Right atrium auricular region (tissue), 2 donors: ENCODE results near the gene NLGN4Y. TPM values are rescaled to one million over a fixed set of nuclear protein-coding genes. Genes with fewer than 3 reads are reported as not detected.

Source experiments
- DNase-seq: peaks from one replicate; pipeline ENCODE4 v3.0.0-alpha.2; 2019; ENCODE audit warnings: low spot score
- H3K27ac ChIP-seq, 2 donors: fragments of 200-600 bp; sonication (generic); 1 replicate in 1 of 2; 2 replicates in 1 of 2; pipeline ENCODE4 v1.5.1; 2016 to 2019
- H3K27me3 ChIP-seq, 2 donors: fragments of 200-600 bp; sonication (generic); one replicate each; pipeline versions ENCODE4 v1.5.1 to v1.6.0; 2017 to 2019
- H3K36me3 ChIP-seq: fragments of 200-600 bp; sonication (generic); one replicate; pipeline ENCODE4 v1.5.1; 2016
- H3K4me1 ChIP-seq, 2 donors: fragments of 200-600 bp; sonication (generic); one replicate each; pipeline versions ENCODE4 v1.5.1 to v1.6.0; 2017 to 2019
- H3K4me3 ChIP-seq, 2 donors: fragments of 200-600 bp; sonication (generic); 1 replicate in 1 of 2; 2 replicates in 1 of 2; pipeline ENCODE4 v1.5.1; 2017 to 2019; ENCODE audit warnings: mild to moderate bottlenecking in 1 of 2, moderate library complexity in 1 of 2
- H3K9me3 ChIP-seq, 2 donors: fragments of 200-600 bp; sonication (generic); one replicate each; pipeline ENCODE4 v1.5.1; 2019
- CTCF ChIP-seq, 2 donors: fragments of 200-600 bp; sonication (generic); IDR thresholded peaks; one replicate each; pipeline ENCODE4 v1.5.1; 2019; ENCODE audit warnings: antibody characterized with exemption in 2 of 2
- total RNA-seq, 2 donors: library from RNA; depleted of rRNA; stranded (reverse); fragments of >200 nt; gene quantifications; one replicate each; pipeline ENCODE4 v1.1.0, GENCODE V29; 2016

Gene NLGN4Y
- total RNA-seq, 2 donors from 2014 or later: 0.07 TPM; not detected in 1

DNA sequence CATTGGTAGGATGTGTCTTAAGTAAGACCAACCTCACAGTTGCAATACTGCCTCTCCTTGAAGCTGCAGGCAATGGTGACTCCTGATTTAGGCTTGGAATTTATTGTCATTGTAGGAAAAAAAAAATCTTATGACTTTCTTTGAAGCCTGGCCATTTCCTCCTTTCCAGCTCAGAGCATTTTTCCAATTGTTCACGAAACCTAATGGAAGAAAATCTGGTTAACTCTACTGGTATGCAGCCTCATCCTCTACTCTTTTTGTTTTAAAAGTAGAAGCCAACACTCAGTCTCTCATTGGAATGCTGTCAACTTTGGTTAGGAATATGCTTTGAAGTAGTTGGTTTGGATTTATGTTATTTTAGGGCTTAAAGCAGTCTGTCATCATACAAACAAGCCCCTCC lies 298.6 kb downstream of the NLGN4Y start:
- Histone ChIP-seq H3K9me3 (no peaks in the 10 kb centered on the region), H3K27me3 (no peaks in the 10 kb centered on the region), H3K4me3 (no peak overlapping the region), H3K4me1 (no peaks in the 10 kb centered on the region), H3K27ac (no peak overlapping the region), H3K36me3 (no peaks in the 10 kb centered on the region)
- no peak for TF ChIP-seq CTCF (IDR thresholded peaks at IDR 0.05)
- DNase-seq: no peak

DNA sequence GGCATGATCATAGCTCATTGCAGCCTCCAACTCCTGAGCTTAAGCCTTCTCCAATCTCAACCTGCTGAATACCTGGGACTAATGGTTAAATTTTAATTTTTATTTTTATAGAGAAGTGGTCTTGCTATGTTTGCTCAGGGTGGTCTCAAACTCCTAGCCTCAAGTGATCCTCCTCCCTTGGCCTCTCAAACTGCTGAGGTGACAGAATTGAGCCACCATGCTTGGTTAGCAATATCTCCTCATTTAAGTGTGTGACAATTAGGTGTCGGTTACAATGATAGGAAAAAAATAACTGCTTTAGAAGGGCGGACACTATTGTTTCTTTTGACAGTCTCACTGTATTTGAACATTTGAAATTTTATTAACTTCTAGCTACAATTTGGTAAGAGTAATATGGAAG lies 300.3 kb downstream of the NLGN4Y start:
- Histone ChIP-seq H3K4me1 (no peaks in the 10 kb centered on the region), H3K9me3 (no peaks in the 10 kb centered on the region), H3K36me3 (no peaks in the 10 kb centered on the region), H3K4me3 (no peak overlapping the region), H3K27me3 (no peaks in the 10 kb centered on the region), H3K27ac (no peak overlapping the region)
- DNase-seq: no peak
- TF ChIP-seq CTCF (IDR thresholded peaks at IDR 0.05): no peak

DNA sequence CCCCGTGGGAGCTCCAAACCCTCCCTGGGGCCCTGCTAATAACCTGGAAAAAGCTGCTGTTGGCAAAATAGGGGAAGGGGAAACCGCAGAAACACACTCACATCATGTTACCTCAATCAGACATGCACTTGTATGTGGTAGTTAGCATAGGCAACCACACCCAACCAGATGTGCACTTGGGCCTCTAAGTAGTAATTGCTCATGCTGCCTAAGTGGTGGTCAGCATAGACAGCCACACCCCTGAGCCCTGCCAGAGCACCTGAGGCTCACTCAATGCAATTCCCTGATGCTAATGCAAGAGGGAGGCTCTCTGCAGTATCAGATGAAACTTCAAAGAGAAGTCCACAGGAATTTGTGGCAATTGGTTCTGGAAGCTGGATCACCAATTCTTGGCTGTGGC lies 301.4 kb downstream of the NLGN4Y start:
- H3K4me1 ChIP-seq: no peaks in the 10 kb centered on the region
- H3K4me3 ChIP-seq: no peak overlapping the region
- no peaks in the 10 kb centered on the region for H3K36me3 ChIP-seq
- H3K27me3 ChIP-seq: no peaks in the 10 kb centered on the region
- H3K27ac ChIP-seq: no peak overlapping the region
- no peak for DNase-seq
- no peak for TF ChIP-seq CTCF (IDR thresholded peaks at IDR 0.05)
- no peaks in the 10 kb centered on the region for H3K9me3 ChIP-seq

- Histone ChIP-seq H3K4me1 (no peaks in the 10 kb centered on the region), H3K36me3 (no peaks in the 10 kb centered on the region), H3K27me3 (no peaks in the 10 kb centered on the region), H3K4me3 (no peak overlapping the region), H3K9me3 (no peaks in the 10 kb centered on the region), H3K27ac (no peak overlapping the region)
- no peak for DNase-seq
- no peak for TF ChIP-seq CTCF (IDR thresholded peaks at IDR 0.05)
These were observed 304.2 kb downstream of the NLGN4Y start for GRCh38 chrY:14828531-14828930.

GRCh38 chrY:14829366-14829885 lies 305.1 kb downstream of the NLGN4Y start:
- Histone ChIP-seq H3K27ac (no peak overlapping the region), H3K36me3 (no peaks in the 10 kb centered on the region), H3K27me3 (no peaks in the 10 kb centered on the region), H3K4me3 (no peak overlapping the region), H3K4me1 (no peaks in the 10 kb centered on the region), H3K9me3 (no peaks in the 10 kb centered on the region)
- TF ChIP-seq CTCF (IDR thresholded peaks at IDR 0.05): no peak
- no peak for DNase-seq
